DND-41 (cell line): ENCODE data around the gene USP17L12.
"Not testable (repeated sequence)": the region's sequence is repeated elsewhere in the genome, so short reads cannot be mapped to it uniquely, and the experiment has no call there.

Experiments
- ATAC-seq: fragments of 200-7000 bp; cut with Tn5 transposase; 3 replicates; pipeline ENCODE4 v1.9.1; 2021; ENCODE audit warnings: low read depth; ENCODE audit not compliant: insufficient read depth
- DNase-seq: peaks from one replicate; pipeline ENCODE4 v3.0.0-alpha.2; 2020
- H2AFZ ChIP-seq: 2 replicates; pipeline ENCODE4 v1.6.0; 2012; ENCODE audit warnings: low read depth, low read length
- H3K27ac ChIP-seq: 2 replicates; pipeline ENCODE4 v1.5.1; 2012; ENCODE audit warnings: low read length, inconsistent platforms
- H3K27me3 ChIP-seq: fragments of 200-600 bp; sonication (generic); 2 replicates; pipeline ENCODE4 v1.6.0; 2012; ENCODE audit warnings: low read length, mild to moderate bottlenecking, inconsistent platforms; ENCODE audit not compliant: insufficient read depth, poor library complexity
- H3K36me3 ChIP-seq: 2 replicates; pipeline ENCODE4 v1.5.1; 2012; ENCODE audit warnings: low read length, inconsistent platforms; ENCODE audit not compliant: insufficient read depth
- H3K4me1 ChIP-seq: 2 replicates; pipeline ENCODE4 v1.5.1; 2012; ENCODE audit warnings: mild to moderate bottlenecking, low read length; ENCODE audit not compliant: insufficient read depth
- H3K4me2 ChIP-seq: 2 replicates; pipeline ENCODE4 v1.6.0; 2012; ENCODE audit warnings: mild to moderate bottlenecking, moderate library complexity, low read length, inconsistent platforms; ENCODE audit not compliant: insufficient read depth
- H3K4me3 ChIP-seq, 2 experiments: fragments of 200-600 bp in 1 of 2; shearing (Covaris generic) in 1 of 2; 2 replicates each; pipeline ENCODE4 v1.5.1; 2012 to 2016; ENCODE audit warnings: inconsistent platforms in 2 of 2, low read length in 2 of 2, mild to moderate bottlenecking in 2 of 2, low read depth in 1 of 2, moderate library complexity in 1 of 2
- H3K79me2 ChIP-seq: 2 replicates; pipeline ENCODE4 v1.6.0; 2012; ENCODE audit warnings: low read length, inconsistent platforms; ENCODE audit not compliant: insufficient read depth
- H3K9ac ChIP-seq: 2 replicates; pipeline ENCODE4 v1.6.0; 2012; ENCODE audit warnings: low read depth, mild to moderate bottlenecking, inconsistent platforms, low read length, moderate library complexity
- H3K9me3 ChIP-seq: 2 replicates; pipeline ENCODE4 v1.5.1; 2012; ENCODE audit warnings: low read length, moderate library complexity, mild to moderate bottlenecking, inconsistent platforms; ENCODE audit not compliant: insufficient read depth, severe bottlenecking
- H4K20me1 ChIP-seq: 2 replicates; pipeline ENCODE4 v1.6.0; 2012; ENCODE audit warnings: low read length; ENCODE audit not compliant: insufficient read depth

USP17L12 gene

DNA sequence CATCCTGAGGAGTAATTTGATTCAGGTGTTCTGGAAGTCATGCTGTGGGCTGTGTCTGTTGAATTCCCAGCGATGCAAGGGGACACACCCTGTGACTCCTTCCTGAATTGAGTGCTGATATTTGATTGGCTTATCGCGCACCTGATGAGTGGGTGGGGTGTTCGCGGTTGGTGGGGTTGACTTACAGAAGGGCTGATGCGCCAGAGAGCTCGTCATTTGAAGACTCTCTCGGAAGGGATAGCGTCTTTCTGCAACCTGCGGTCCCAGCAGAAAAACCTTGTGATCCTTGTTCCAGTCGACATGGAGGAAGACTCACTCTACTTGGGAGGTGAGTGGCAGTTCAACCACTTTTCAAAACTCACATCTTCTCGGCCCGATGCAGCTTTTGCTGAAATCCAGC lies at the start of gene USP17L12:
Gene USP17L12 (plus strand): TSS at position 301 of the 400 bp plus-strand sequence. CDS start 0 bp downstream, at position 301.
- not testable (repeated sequence) for H3K9ac ChIP-seq, H3K79me2 ChIP-seq, H3K4me3 ChIP-seq, H3K27me3 ChIP-seq, H2AFZ ChIP-seq, H3K4me2 ChIP-seq, ATAC-seq, H3K27ac ChIP-seq, DNase-seq, H3K36me3 ChIP-seq, H4K20me1 ChIP-seq, H3K9me3 ChIP-seq, H3K4me1 ChIP-seq

DNA sequence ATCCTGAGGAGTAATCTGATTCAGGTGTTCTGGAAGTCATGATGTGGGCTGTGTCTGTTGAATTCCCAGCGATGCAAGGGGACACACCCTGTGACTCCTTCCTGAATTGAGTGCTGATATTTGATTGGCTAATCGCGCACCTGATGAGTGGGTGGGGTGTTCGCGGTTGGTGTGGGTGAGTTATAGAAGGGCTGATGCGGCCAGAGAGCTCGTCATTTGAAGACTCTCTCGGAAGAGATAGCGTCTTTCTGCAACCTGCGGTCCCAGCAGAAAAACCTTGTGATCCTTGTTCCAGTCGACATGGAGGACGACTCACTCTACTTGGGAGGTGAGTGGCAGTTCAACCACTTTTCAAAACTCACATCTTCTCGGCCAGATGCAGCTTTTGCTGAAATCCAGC lies 9.6 kb upstream of the USP17L12 start, which contains the start of gene USP17L10:
Gene USP17L10 (plus strand): TSS at position 301 of the 400 bp plus-strand sequence. CDS start 0 bp downstream, at position 301.
- H3K36me3 ChIP-seq, DNase-seq, H3K27me3 ChIP-seq, H4K20me1 ChIP-seq, H2AFZ ChIP-seq, ATAC-seq, H3K9ac ChIP-seq, H3K4me1 ChIP-seq, H3K9me3 ChIP-seq, H3K27ac ChIP-seq, H3K79me2 ChIP-seq, H3K4me3 ChIP-seq, H3K4me2 ChIP-seq: not testable (repeated sequence)

- not testable (repeated sequence) for H2AFZ ChIP-seq, H3K36me3 ChIP-seq, H3K27ac ChIP-seq, H3K79me2 ChIP-seq, H3K4me3 ChIP-seq, H3K9me3 ChIP-seq, H3K9ac ChIP-seq, H3K27me3 ChIP-seq, ATAC-seq, H3K4me1 ChIP-seq, H3K4me2 ChIP-seq, H4K20me1 ChIP-seq
- DNase-seq: peak; percentile 0
Measured at GRCh38 chr4:9214701-9215100, 5.3 kb upstream of the USP17L12 start.

DNA sequence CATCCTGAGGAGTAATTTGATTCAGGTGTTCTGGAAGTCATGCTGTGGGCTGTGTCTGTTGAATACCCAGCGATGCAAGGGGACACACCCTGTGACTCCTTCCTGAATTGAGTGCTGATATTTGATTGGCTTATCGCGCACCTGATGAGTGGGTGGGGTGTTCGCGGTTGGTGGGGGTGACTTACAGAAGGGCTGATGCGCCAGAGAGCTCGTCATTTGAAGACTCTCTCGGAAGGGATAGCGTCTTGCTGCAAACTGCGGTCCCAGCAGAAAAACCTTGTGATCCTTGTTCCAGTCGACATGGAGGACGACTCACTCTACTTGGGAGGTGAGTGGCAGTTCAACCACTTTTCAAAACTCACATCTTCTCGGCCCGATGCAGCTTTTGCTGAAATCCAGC lies 4.8 kb upstream of the USP17L12 start, which contains the start of gene USP17L11:
Gene USP17L11 (plus strand): TSS at position 301 of the 400 bp plus-strand sequence. CDS start 0 bp downstream, at position 301.
- H3K4me2 ChIP-seq, H3K9ac ChIP-seq, H2AFZ ChIP-seq, H4K20me1 ChIP-seq, H3K36me3 ChIP-seq, H3K4me1 ChIP-seq, H3K27me3 ChIP-seq, H3K79me2 ChIP-seq, H3K4me3 ChIP-seq, DNase-seq, ATAC-seq, H3K27ac ChIP-seq, H3K9me3 ChIP-seq: not testable (repeated sequence)

DNA sequence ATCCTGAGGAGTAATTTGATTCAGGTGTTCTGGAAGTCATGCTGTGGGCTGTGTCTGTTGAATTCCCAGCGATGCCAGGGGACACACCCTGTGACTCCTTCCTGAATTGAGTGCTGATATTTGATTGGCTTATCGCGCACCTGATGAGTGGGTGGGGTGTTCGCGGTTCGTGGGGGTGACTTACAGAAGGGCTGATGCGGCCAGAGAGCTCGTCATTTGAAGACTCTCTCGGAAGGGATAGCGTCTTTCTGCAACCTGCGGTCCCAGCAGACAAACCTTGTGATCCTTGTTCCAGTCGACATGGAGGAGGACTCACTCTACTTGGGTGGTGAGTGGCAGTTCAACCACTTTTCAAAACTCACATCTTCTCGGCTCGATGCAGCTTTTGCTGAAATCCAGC lies 4.6 kb downstream of the USP17L12 start, which contains the start of gene USP17L13:
Gene USP17L13 (plus strand): TSS at position 301 of the 400 bp plus-strand sequence. CDS start 0 bp downstream, at position 301.
- not testable (repeated sequence) for H3K4me2 ChIP-seq, H2AFZ ChIP-seq, H4K20me1 ChIP-seq, H3K9ac ChIP-seq, H3K79me2 ChIP-seq, H3K36me3 ChIP-seq, ATAC-seq, H3K27me3 ChIP-seq, H3K9me3 ChIP-seq, H3K27ac ChIP-seq, H3K4me1 ChIP-seq, H3K4me3 ChIP-seq, DNase-seq

- H3K4me2 ChIP-seq, H3K36me3 ChIP-seq, H3K4me3 ChIP-seq, H3K27me3 ChIP-seq, H3K4me1 ChIP-seq, H4K20me1 ChIP-seq, ATAC-seq, H3K9ac ChIP-seq, H3K79me2 ChIP-seq, H3K9me3 ChIP-seq, H2AFZ ChIP-seq, DNase-seq, H3K27ac ChIP-seq: not testable (repeated sequence)
Measured at GRCh38 chr4:9230249-9230648, 10.3 kb downstream of the USP17L12 start.

- ATAC-seq, H4K20me1 ChIP-seq, DNase-seq, H3K4me3 ChIP-seq, H3K79me2 ChIP-seq, H3K27me3 ChIP-seq, H3K9ac ChIP-seq, H3K9me3 ChIP-seq, H3K36me3 ChIP-seq, H3K4me1 ChIP-seq, H2AFZ ChIP-seq, H3K27ac ChIP-seq, H3K4me2 ChIP-seq: not testable (repeated sequence)
Measured at GRCh38 chr4:9234085-9234484, 14.1 kb downstream of the USP17L12 start, which contains the start of gene USP17L15. Gene USP17L15, plus strand, starts transcription at chr4:9234385. Its CDS starts 0 bp downstream, at chr4:9234385.

GRCh38 chr4:9238461-9238860 lies 18.5 kb downstream of the USP17L12 start:
- H3K79me2 ChIP-seq, H3K9ac ChIP-seq, H3K9me3 ChIP-seq, H3K4me3 ChIP-seq, H3K27ac ChIP-seq, H3K4me2 ChIP-seq, H3K4me1 ChIP-seq, H4K20me1 ChIP-seq, DNase-seq, H3K27me3 ChIP-seq, H2AFZ ChIP-seq, ATAC-seq, H3K36me3 ChIP-seq: not testable (repeated sequence)
